Astrocyte (in vitro differentiated cells and primary cell): ENCODE measurements around the gene PRPSAP1. TPM values are rescaled to one million over a fixed set of nuclear protein-coding genes. Genes with fewer than 3 reads are reported as not detected.

Source experiments
- DNase-seq: peaks from one replicate; pipeline ENCODE4 v3.0.0-alpha.2; 2010; ENCODE audit warnings: low read depth
- FAIRE-seq: peaks from 2 replicates; lab custom pipeline; 2011; peaks lifted over from hg19 to GRCh38; lab: Jason Lieb, UNC
- H2AFZ ChIP-seq: 2 replicates; pipeline ENCODE4 v1.6.0; 2012; ENCODE audit warnings: low read depth, low read length, inconsistent platforms
- H3K27ac ChIP-seq: 2 replicates; pipeline ENCODE4 v1.5.1; 2011; ENCODE audit warnings: low read depth, low read length, inconsistent platforms
- H3K27me3 ChIP-seq: 2 replicates; pipeline ENCODE4 v1.6.0; 2011; ENCODE audit warnings: low read length, inconsistent platforms; ENCODE audit not compliant: insufficient read depth
- H3K36me3 ChIP-seq: 2 replicates; pipeline ENCODE4 v1.5.1; 2011; ENCODE audit warnings: low read length, inconsistent platforms; ENCODE audit not compliant: insufficient read depth
- H3K4me1 ChIP-seq: 2 replicates; pipeline ENCODE4 v1.5.1; 2011; ENCODE audit warnings: low read length, inconsistent platforms; ENCODE audit not compliant: insufficient read depth
- H3K4me2 ChIP-seq: 2 replicates; pipeline ENCODE4 v1.6.0; 2012; ENCODE audit warnings: low read length, inconsistent platforms
- H3K4me3 ChIP-seq: 2 replicates; pipeline ENCODE4 v1.5.1; 2011; ENCODE audit warnings: low read depth, mild to moderate bottlenecking, low read length, inconsistent platforms; ENCODE audit not compliant: insufficient read depth
- H3K79me2 ChIP-seq: 2 replicates; pipeline ENCODE4 v1.6.0; 2012; ENCODE audit warnings: mild to moderate bottlenecking, low read length, inconsistent platforms; ENCODE audit not compliant: insufficient read depth
- H3K9ac ChIP-seq: 2 replicates; pipeline ENCODE4 v1.6.0; 2012; ENCODE audit warnings: mild to moderate bottlenecking, low read length, inconsistent platforms
- H3K9me3 ChIP-seq: 2 replicates; pipeline ENCODE4 v1.5.1; 2012; ENCODE audit warnings: low read depth, mild to moderate bottlenecking, low read length, inconsistent platforms; ENCODE audit not compliant: insufficient read depth
- H4K20me1 ChIP-seq: 2 replicates; pipeline ENCODE4 v1.6.0; 2012; ENCODE audit warnings: low read length, inconsistent platforms; ENCODE audit not compliant: insufficient read depth
- H3K27ac Mint-ChIP-seq: one replicate; pipeline ENCODE4 v1.8.0; 2021; ENCODE audit warnings: mild to moderate bottlenecking, mixed read lengths; ENCODE audit not compliant: unreplicated experiment
- H3K27me3 Mint-ChIP-seq: one replicate; pipeline ENCODE4 v1.8.0; 2021; ENCODE audit warnings: low read depth, mixed read lengths; ENCODE audit not compliant: unreplicated experiment
- H3K36me3 Mint-ChIP-seq: one replicate; pipeline ENCODE4 v1.8.0; 2021; ENCODE audit warnings: low read depth, mixed read lengths; ENCODE audit not compliant: unreplicated experiment
- H3K4me1 Mint-ChIP-seq: one replicate; pipeline ENCODE4 v1.8.0; 2021; ENCODE audit warnings: low read depth, mixed read lengths; ENCODE audit not compliant: unreplicated experiment
- H3K4me3 Mint-ChIP-seq: one replicate; pipeline ENCODE4 v1.8.0; 2021; ENCODE audit warnings: mild to moderate bottlenecking, moderate library complexity, mixed read lengths; ENCODE audit not compliant: unreplicated experiment
- H3K9me3 Mint-ChIP-seq: one replicate; pipeline ENCODE4 v1.8.0; 2021; ENCODE audit warnings: mild to moderate bottlenecking, mixed read lengths; ENCODE audit not compliant: unreplicated experiment
- CTCF ChIP-seq: IDR thresholded peaks from 2 replicates; pipeline ENCODE4 v1.5.1; 2011; ENCODE audit warnings: low read depth, mild to moderate bottlenecking, inconsistent platforms, low read length, moderate library complexity; ENCODE audit not compliant: insufficient read depth
- EZH2 ChIP-seq: IDR thresholded peaks from 2 replicates; pipeline ENCODE4 v1.6.1; 2012; ENCODE audit warnings: mild to moderate bottlenecking, low read length, inconsistent platforms; ENCODE audit not compliant: insufficient read depth
- total RNA-seq: library from RNA; stranded (reverse); gene quantifications from 2 replicates; pipeline ENCODE4 v1.2.1, GENCODE V29; 2021

PRPSAP1 gene
- total RNA-seq, 1 donor from 2014 or later, result 36.2 TPM

GRCh38 chr17:76271669-76272540 lies 81.8 kb downstream of the PRPSAP1 start:
- Mint-ChIP-seq H3K9me3 (no peaks in the 10 kb centered on the region), H3K27ac (no peak overlapping the region), H3K27me3 (no peaks in the 10 kb centered on the region), H3K4me3 (no peak overlapping the region), H3K4me1 (peaks cover 11% of the 10 kb centered on the region), H3K36me3 (no peaks in the 10 kb centered on the region)
- TF ChIP-seq EZH2 (no peak), CTCF (no peak)
- Histone ChIP-seq H3K27ac (no peak overlapping the region), H3K4me2 (no peak overlapping the region), H3K36me3 (peaks cover 4% of the 10 kb centered on the region), H3K9me3 (no peaks in the 10 kb centered on the region), H3K79me2 (peaks cover 31% of the 10 kb centered on the region), H3K4me3 (no peak overlapping the region), H3K27me3 (no peaks in the 10 kb centered on the region), H4K20me1 (peaks cover 13% of the 10 kb centered on the region), H3K9ac (no peak overlapping the region), H3K4me1 (peaks cover 2% of the 10 kb centered on the region), H2AFZ (no peak overlapping the region)
- DNase-seq (no peak), FAIRE-seq (no peak)

GRCh38 chr17:76270770-76271668 lies 82.7 kb downstream of the PRPSAP1 start:
- Histone ChIP-seq H3K4me3 (no peak overlapping the region), H3K27ac (no peak overlapping the region), H4K20me1 (peaks cover 13% of the 10 kb centered on the region), H3K4me2 (no peak overlapping the region), H3K4me1 (peaks cover 8% of the 10 kb centered on the region), H3K27me3 (no peaks in the 10 kb centered on the region), H2AFZ (no peak overlapping the region), H3K79me2 (peaks cover 39% of the 10 kb centered on the region), H3K36me3 (peaks cover 4% of the 10 kb centered on the region), H3K9ac (no peak overlapping the region), H3K9me3 (no peaks in the 10 kb centered on the region)
- H3K4me1 Mint-ChIP-seq, result peaks cover 14% of the 10 kb centered on the region
- H3K27ac Mint-ChIP-seq, result no peak overlapping the region
- no peaks in the 10 kb centered on the region for H3K9me3 Mint-ChIP-seq
- no peak for FAIRE-seq
- no peaks in the 10 kb centered on the region for H3K27me3 Mint-ChIP-seq
- H3K36me3 Mint-ChIP-seq, result no peaks in the 10 kb centered on the region
- no peak overlapping the region for H3K4me3 Mint-ChIP-seq
- no peak for DNase-seq
- TF ChIP-seq CTCF (no peak), EZH2 (no peak)
